ENCODE data around the gene OR1L8. TPM values are rescaled to one million over a fixed set of nuclear protein-coding genes. Genes with fewer than 3 reads are reported as not detected.
"Not testable (repeated sequence)": the region's sequence is repeated elsewhere in the genome, so short reads cannot be mapped to it uniquely, and the experiment has no call there.

OR1L8 gene
- total and polyA plus RNA-seq, 12 donors: 0.06 to 0.71 (median 0.09) TPM; not detected in 7

GRCh38 chr9:122546196-122546595, 37.0 kb downstream of the OR1L8 start:
- TF ChIP-seq, protein P1, sequence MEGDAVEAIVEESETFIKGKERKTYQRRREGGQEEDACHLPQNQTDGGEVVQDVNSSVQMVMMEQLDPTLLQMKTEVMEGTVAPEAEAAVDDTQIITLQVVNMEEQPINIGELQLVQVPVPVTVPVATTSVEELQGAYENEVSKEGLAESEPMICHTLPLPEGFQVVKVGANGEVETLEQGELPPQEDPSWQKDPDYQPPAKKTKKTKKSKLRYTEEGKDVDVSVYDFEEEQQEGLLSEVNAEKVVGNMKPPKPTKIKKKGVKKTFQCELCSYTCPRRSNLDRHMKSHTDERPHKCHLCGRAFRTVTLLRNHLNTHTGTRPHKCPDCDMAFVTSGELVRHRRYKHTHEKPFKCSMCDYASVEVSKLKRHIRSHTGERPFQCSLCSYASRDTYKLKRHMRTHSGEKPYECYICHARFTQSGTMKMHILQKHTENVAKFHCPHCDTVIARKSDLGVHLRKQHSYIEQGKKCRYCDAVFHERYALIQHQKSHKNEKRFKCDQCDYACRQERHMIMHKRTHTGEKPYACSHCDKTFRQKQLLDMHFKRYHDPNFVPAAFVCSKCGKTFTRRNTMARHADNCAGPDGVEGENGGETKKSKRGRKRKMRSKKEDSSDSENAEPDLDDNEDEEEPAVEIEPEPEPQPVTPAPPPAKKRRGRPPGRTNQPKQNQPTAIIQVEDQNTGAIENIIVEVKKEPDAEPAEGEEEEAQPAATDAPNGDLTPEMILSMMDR (IDR thresholded peaks at IDR 0.05): no peak
- TF ChIP-seq POLR2A (IDR thresholded peaks at IDR 0.05): no peak
- H3K27ac ChIP-seq: no peak overlapping the region
- intact Hi-C loops (cut with DNase I): no loop called here
- H3K4me1 ChIP-seq (replicated peaks in 1 of 2): no peaks in the 10 kb centered on the region
- H3K4me3 ChIP-seq: no peak overlapping the region
- WGBS, 4 donors: 49 to 57% (median 51%) methylated on average over 8 of the region's 8 CpGs
- H3K36me3 ChIP-seq (replicated peaks in 1 of 2): no peaks in the 10 kb centered on the region
- H3K27me3 ChIP-seq: peaks cover 4% of the 10 kb centered on the region
- H3K9me3 ChIP-seq (replicated peaks in 1 of 3): no peaks in the 10 kb centered on the region
- DNase-seq: no peak

GRCh38 chr9:122538757-122539156, 44.4 kb downstream of the OR1L8 start:
- no peak overlapping the region for H3K4me3 ChIP-seq
- intact Hi-C loops (cut with DNase I): no loop called here

GRCh38 chr9:122537066-122537465, 46.1 kb downstream of the OR1L8 start:
- intact Hi-C loops (cut with DNase I): not testable (repeated sequence)

More at GRCh38 chr9:122538757-122539156, 44.4 kb downstream of the OR1L8 start:
- H3K4me1 ChIP-seq (replicated peaks in 1 of 2): no peaks in the 10 kb centered on the region
- no peak overlapping the region for H3K27ac ChIP-seq
- no peaks in the 10 kb centered on the region for H3K27me3 ChIP-seq
- DNase-seq: no peak
- WGBS, 4 donors: 47 to 56% (median 52%) methylated on average over 2 of the region's 2 CpGs
- no peaks in the 10 kb centered on the region for H3K9me3 ChIP-seq (replicated peaks in 1 of 3)
- no peak for TF ChIP-seq POLR2A (IDR thresholded peaks at IDR 0.05)
- TF ChIP-seq, protein P1 (IDR thresholded peaks at IDR 0.05): no peak
- H3K36me3 ChIP-seq (replicated peaks in 1 of 2): no peaks in the 10 kb centered on the region

GRCh38 chr9:122536134-122536533, 47.0 kb downstream of the OR1L8 start:
- H3K4me3 ChIP-seq: no peak overlapping the region
- DNase-seq: no peak
- H3K9me3 ChIP-seq (replicated peaks in 1 of 3): no peaks in the 10 kb centered on the region
- no peak overlapping the region for H3K27ac ChIP-seq
- TF ChIP-seq, protein P1 (IDR thresholded peaks at IDR 0.05): no peak
- no peak for TF ChIP-seq POLR2A (IDR thresholded peaks at IDR 0.05)
- intact Hi-C loops (cut with DNase I): no loop called here
- 90 to 100% (median 91%) methylated on average over 1 of the region's 1 CpG for WGBS, 4 donors
- no peaks in the 10 kb centered on the region for H3K27me3 ChIP-seq
- no peaks in the 10 kb centered on the region for H3K36me3 ChIP-seq (replicated peaks in 1 of 2)
- H3K4me1 ChIP-seq (replicated peaks in 1 of 2): no peaks in the 10 kb centered on the region

More at GRCh38 chr9:122537066-122537465, 46.1 kb downstream of the OR1L8 start:
- WGBS, 4 donors: 51 to 69% (median 62%) methylated on average over 7 of the region's 7 CpGs
- not testable (repeated sequence) for H3K4me3 ChIP-seq; H3K9me3 ChIP-seq (replicated peaks in 1 of 3); DNase-seq; H3K27ac ChIP-seq; H3K4me1 ChIP-seq (replicated peaks in 1 of 2); H3K27me3 ChIP-seq; H3K36me3 ChIP-seq (replicated peaks in 1 of 2)

GRCh38 chr9:122531157-122531556, 52.0 kb downstream of the OR1L8 start:
- H3K9me3 ChIP-seq (replicated peaks in 1 of 3); intact Hi-C loops (cut with DNase I); H3K36me3 ChIP-seq (replicated peaks in 1 of 2); H3K4me3 ChIP-seq; H3K27ac ChIP-seq; H3K27me3 ChIP-seq; DNase-seq; H3K4me1 ChIP-seq (replicated peaks in 1 of 2): not testable (repeated sequence)
- WGBS, 4 donors: 76 to 83% (median 79%) methylated on average over 4 of the region's 4 CpGs
